DMS53 (cell line): ENCODE results near the gene B3GNT9.
"Not testable (repeated sequence)": the region's sequence is repeated elsewhere in the genome, so short reads cannot be mapped to it uniquely, and the experiment has no call there.

ENCODE experiments used
- DNase-seq: peaks from one replicate; lab custom pipeline; 2025; lab: John Stamatoyannopoulos, UW

The B3GNT9 gene

DNA sequence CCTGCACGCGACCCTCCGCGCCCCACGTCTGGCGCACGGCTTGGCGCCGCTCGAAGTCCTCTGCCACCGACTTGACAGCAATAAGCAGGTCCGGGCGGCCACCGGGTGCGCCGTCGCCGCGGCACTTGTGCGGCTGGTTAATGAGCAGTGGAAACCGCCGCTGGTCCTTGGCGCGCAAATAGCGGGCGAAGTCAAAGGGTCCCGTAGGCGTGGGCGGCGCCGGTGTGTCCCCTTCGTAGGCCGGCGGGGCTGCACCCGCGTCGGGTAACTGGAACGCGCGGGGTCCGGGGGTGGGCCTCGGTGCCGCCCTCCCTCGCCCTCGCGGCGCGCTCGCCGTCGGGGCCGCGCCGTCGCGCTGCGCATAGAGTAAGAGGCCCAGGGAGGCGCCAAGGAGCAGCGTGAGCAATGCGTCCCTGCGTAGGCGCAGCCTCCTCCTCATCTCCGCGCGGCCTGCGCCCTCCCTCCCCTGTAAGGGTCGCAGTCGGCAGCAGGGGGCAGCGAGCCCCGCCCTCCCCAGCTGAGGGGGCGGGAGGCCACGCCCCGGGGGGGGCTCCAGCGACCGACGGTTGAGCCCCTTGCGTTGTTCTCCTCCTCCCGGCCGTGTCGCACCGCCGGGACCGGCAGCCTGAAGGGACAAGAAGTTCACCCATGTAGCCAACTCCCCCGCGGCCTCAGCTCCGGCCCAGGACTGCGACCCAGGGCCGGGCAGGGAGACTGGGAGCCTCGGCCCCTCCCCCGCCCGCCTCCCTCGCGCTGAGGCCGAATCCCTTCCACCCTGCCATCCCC, 558 bp downstream of the B3GNT9 start:
- peak; percentile 70 for DNase-seq

DNA sequence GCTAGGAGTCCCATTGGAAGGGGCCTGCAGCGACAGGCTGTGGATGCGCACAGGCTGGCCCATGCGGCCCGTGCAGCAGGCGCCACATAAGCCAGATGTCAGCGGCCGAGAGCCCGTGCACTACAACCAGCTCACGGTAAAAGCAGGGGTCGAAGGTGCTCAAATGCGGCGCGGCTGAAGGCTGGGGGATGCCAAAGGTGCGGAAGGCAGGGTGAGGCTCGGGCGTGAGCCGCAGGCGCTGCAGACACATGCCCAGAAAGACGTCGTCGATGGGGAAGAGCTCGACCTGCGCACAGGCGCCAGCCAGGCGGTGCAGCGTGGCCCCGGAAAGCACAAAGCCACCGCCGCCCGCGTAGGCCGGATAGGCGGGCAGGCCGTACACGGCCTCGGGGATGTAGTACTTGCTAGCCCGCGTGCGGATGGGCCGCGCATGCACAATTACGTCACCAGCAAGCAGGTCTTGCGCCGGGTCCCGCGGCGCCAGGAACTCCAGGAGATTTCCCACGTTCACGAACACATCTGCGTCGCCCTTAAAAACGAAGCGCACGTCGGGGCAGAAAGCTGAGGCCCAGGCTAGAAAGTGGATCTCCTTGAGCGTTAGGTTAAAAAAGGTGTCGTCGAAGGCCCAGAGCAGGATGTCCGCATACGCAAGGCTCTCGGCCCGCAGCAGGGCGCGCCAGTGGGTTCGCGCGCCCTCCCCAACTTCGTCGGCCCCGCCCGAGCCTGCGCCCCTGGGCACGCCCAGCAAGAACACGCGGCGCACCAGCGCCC, 1.3 kb downstream of the B3GNT9 start:
- DNase-seq, result no peak

DNA sequence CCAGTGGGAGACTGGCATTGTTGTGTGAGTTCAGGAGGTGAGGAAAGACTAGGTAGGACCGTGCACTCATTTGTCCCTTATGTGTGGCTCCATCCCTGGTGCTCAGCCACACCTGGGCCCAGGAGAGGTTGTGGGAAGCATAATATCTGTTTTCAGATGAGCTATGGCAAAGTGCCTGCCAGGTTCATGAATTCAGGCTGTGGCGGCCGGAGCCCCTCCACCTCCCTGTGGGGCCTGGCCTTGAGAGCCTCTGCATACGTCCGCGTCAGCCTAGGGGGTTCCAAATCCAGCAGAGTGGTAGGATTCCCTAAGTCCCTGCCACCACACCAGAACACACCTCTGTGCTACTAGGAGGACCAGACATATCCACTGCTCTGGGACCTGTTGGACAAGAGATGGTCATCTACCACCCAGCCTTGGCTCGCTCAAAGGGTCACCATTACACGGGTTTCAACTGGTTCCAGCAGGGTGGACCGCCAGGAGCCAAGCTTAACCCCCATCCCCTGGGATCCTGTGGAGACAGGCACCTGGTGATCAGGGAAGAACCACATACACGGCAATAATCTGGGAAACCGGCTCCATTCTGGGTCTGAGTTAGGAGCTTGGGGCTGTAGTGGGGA, 2.0 kb downstream of the B3GNT9 start:
- DNase-seq, result no peak

DNA sequence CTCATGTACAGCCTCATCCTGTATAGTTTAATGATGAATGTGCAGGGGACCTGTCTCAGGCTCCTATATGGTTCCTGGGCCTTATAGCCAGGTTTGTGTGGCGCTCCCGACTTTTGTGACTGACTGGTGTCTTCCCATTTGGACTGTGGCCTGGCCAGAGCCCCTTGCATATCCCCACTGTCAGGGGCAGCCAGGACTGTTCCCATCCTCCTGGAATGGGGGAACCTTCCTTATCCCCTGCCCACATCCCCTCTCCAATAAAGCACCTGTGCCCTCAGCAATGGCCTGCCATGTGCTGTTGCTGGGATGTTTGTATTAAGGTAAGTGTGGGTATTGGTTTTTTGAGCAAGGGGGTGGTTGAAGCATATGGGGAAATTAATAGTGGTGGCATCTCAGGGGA, 2.6 kb downstream of the B3GNT9 start:
- DNase-seq, result no peak

DNA sequence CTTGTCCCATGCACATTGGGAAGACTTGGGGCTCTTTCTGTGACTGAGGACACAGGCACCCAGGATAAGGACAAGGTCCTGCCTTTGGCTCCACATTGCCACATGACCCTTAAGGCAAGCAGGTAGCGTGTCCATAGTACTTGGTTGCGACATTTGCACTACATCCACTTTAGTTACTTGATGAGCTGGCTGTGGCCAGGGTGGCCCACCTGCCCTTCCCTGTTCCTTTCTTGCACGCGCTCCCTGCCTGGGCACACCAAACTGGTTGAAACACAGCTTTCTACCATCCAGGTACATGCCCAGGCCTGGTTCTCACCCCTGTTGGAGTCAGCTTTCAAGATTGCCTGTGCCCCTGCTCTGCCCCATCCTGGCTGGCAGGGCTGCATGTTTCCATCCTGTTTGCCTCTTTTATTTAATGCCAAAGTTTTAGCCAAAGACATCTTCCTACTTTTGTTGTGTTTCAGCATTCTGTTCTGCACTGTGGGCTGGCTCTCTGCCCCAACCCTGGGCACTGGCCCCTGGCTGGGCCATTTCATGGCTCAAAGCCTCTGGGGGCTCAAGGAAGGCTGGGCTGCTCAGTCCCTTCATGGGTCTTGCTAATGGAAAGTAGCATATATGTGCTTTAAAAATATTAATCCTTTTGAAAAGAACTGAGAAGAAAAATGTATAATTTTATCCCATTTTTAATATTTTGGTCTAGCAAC, 3.2 kb downstream of the B3GNT9 start:
- no peak for DNase-seq

GRCh38 chr16:67146523-67147357, 4.1 kb downstream of the B3GNT9 start:
- DNase-seq, result no peak

DNA sequence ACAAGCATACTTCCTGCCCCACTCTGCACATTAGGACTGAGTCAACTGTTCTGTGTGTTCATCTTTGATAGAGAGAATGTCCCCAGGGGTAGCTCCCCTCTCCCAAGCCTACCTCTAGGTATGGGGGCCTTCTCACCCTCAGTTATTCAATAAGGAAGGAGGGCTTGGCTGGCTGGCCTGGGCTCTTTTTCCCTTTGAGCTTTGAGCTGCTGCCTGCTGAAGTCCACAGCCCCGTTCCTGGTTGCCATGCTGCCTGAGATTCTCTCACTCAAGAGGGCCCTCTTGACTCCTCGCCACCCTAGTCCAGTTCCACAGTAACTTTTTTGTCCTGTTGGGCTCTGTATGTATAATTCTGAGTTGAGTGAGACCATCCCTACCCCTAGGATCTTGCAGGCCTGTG, 5.1 kb downstream of the B3GNT9 start:
- DNase-seq, result no peak

- DNase-seq, result no peak
These were observed 5.9 kb downstream of the B3GNT9 start for GRCh38 chr16:67144943-67145342.

DNA sequence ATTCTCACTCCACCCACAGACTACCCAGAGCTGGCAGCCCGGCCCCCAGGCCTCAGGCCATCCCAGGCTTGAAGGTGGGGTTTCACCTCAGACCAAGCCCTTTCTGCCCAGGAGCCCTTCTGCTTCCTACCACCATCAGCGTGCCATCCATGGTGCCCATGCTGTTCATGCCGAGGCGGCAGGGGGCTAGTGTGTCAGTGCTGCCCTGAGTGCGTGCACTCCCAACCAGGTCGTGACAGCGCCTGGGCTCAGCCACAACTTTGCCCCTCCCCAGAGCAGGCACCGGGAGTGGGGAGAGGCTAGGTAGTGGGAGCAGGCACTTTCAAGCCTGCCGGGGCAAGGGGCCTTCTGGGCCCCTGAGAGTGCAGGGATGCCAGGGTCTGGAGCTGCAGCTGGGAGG, 8.5 kb downstream of the B3GNT9 start:
- DNase-seq, result no peak

DNA sequence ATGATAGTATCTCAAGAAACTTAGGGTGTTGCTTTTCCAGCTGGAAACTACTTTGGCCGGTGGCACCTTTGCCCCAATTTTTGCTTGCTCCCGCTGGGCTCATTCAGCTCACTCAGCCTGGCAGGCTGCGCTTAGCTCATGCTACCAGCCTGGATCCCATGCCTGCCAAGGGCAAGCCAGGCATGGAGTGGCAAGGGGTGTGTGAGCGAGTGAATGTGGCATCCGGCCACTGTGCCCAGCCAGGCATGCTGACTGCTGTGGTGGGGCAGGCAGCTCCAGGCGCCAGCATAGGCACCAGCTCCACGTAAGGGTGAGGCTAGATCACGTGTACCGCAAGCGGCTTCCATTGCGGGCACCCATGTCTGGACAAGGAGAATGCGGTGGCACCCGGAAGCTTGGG, 9.4 kb downstream of the B3GNT9 start:
- no peak for DNase-seq

- no peak for DNase-seq
These were observed 13.2 kb downstream of the B3GNT9 start for GRCh38 chr16:67137605-67138004.

DNA sequence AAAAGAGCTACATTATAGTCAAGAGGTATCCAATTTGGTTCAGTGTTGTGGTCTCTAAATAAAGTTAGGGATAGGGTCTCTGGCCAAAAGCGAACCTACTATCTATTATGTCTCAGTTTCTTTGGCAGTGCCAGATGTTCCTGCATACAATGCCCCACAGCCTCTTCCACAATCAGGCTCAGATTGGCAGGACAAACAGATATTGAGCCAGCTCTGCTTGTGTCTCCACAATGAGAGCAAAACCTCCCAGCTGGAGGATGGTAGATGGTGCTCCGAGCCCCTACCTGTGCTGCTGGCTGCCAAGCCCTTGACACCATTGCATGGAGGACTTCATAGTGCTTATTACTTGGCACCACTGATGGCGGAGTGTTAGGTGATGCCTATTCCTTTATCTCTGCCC, 21.4 kb downstream of the B3GNT9 start:
- DNase-seq, result no peak

DNA sequence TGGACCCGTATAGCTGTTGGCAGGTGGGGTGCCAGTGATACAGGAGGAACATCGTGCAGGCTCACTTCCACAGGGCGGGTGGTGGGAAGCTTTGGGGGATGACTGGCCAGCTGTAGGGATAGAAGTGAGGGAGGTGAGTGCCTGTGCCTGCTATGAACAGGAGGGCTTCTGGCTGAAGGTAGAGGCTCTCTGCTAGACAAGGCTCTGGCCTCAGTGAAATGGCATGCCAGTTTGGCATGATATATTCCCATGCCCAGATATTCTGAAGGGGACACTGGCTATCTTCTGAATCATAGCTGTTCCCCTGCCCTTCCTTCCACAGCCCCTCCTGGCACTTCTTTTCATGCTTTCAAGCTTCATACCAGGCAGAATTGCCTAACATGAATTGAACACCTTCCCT, 21.9 kb downstream of the B3GNT9 start:
- DNase-seq, result no peak

DNA sequence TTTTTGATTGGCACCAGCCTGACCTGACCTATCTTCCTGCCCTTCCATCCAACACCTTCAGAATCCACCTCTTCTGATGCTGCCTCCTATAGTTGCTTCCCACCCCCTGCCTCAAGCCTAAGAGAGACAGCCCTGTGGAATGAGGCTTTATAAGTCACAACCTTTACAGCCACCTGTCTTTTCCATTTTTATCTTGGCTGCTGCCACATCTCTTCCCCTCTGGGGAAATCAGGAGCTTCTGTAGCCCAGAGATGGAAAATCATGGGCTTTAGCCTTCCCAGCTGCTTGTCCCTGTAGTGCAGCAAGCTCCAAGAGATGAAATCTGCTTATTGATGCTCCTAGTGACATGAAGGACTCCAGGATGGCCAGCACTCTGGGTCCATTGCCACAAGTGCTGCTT, 22.4 kb downstream of the B3GNT9 start:
- no peak for DNase-seq

- not testable (repeated sequence) for DNase-seq
These were observed 28.0 kb downstream of the B3GNT9 start for GRCh38 chr16:67122799-67123198.

DNA sequence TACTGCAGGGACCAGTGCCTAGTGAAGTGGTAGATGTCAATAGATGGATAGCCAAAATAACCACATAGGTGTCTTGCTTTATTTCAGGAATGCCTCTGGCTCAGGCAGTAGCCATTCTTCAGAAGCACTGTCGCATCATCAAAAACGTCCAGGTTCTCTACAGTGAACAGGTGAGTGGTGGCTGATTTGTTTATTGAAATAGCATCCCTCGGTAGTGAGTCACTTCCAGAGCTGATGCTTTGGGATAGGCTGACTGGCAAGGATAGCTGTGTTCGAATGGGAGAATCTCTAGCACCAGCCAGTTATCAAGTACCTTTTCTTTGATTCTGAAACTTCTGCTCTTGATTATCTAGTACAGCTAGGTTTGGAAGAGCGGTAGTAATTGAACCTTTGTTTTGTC, 30.8 kb downstream of the B3GNT9 start:
- peak; percentile 22 for DNase-seq

DNA sequence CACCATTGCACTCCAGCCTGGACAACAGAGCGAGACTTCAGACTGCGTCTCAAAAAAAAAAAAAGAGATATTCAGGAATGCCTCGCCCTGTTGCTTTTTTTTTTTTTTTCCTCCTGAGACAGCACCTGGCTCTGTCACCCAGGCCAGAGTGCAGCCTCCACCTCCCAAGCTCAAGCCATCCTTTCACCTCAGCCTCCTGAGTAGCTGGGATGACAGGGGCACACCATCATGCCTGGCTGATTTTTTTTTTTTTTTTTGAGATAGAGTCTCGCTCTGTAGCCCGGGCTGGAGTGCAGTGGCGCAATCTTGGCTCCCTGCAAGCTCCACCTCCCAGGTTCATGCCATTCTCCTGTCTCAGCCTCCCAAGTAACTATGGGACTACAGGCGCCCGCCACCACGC, 33.1 kb downstream of the B3GNT9 start:
- DNase-seq, result no peak

- DNase-seq, result peak; percentile 27
These were observed 34.1 kb downstream of the B3GNT9 start for GRCh38 chr16:67116388-67117311.

DNA sequence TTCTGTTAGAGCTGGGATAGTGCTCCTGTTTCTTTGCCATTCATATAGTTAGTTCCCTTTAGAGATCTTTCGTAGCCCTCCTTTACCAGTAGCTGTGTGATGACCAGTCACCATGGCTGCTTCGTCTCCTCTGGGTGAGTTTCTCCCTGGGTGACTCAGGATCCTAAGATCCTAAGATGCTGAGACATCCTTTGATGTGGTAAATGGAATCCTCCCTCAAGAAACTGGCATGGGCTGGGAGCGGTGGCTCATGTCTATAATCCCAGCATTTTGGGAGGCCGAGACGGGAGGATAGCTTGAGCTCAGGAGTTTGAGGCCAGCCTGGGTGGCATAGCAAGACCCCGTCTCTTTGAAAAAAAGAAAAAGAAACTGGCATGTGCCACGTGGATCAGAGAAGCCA, 35.2 kb downstream of the B3GNT9 start:
- no peak for DNase-seq

DNA sequence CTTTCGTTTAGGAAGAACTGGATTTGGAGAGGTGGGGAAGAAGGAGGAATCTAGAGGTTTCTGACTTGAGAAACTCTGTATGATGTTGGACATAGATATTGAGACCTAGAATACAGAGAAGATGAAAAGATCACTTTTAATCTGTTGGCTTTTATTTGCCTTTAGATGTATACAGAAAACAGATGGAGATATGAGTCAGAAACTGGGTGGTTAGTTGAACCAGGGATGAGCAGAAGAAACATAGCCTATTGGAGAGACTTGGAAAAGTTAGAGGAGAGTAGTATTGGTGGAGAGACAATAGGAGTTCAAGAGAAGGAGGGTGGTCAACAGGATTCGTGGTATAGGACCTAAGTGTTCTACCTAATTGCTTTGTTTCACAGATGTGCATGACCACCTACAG, 36.0 kb downstream of the B3GNT9 start:
- no peak for DNase-seq
